WTC11 (cell line): ENCODE data around the gene BRMS1. TPM values are rescaled to one million over a fixed set of nuclear protein-coding genes. Genes with fewer than 3 reads are reported as not detected.
A peak's percentile ranks its signal among the peaks of the same experiment; 100 is the strongest.

ENCODE experiments used
- ATAC-seq: fragments of 200-7000 bp; cut with Tn5 transposase; 2 replicates; pipeline ENCODE4 v1.10.0; 2021; ENCODE audit warnings: mild to moderate bottlenecking, moderate library complexity
- CTCF ChIA-PET: fragments of 300-600 bp; sonication (Branson Sonifier 250); formaldehyde crosslinking; loops from one replicate; lab custom pipeline; 2021; ENCODE audit warnings: antibody characterized with exemption; lab: Charles Lee
- POLR2A ChIA-PET: fragments of 350-600 bp; sonication (Branson Sonifier 250); formaldehyde crosslinking; loops from one replicate; lab custom pipeline; 2021; ENCODE audit warnings: antibody characterized with exemption; lab: Charles Lee
- DNase-seq: peaks from one replicate; pipeline ENCODE4 v3.0.0; 2021; ENCODE audit warnings: low spot score
- H3K27ac Mint-ChIP-seq: 2 replicates; pipeline ENCODE4 v1.8.0; 2021; ENCODE audit warnings: mixed read lengths
- H3K27me3 Mint-ChIP-seq: 2 replicates; pipeline ENCODE4 v1.8.0; 2021; ENCODE audit warnings: low read depth, mild to moderate bottlenecking, moderate library complexity, mixed read lengths
- H3K36me3 Mint-ChIP-seq: 2 replicates; pipeline ENCODE4 v1.8.0; 2021; ENCODE audit warnings: mixed read lengths
- H3K4me1 Mint-ChIP-seq: 2 replicates; pipeline ENCODE4 v1.8.0; 2022; ENCODE audit warnings: mixed read lengths
- H3K4me3 Mint-ChIP-seq: 2 replicates; pipeline ENCODE4 v1.8.0; 2021; ENCODE audit warnings: mild to moderate bottlenecking, moderate library complexity, mixed read lengths
- H3K9me3 Mint-ChIP-seq: 2 replicates; pipeline ENCODE4 v1.8.0; 2021; ENCODE audit warnings: mixed read lengths
- CREM ChIP-seq: sonication (generic); formaldehyde crosslinking; IDR thresholded peaks from 2 replicates; pipeline ENCODE4 v1.8.1; 2022; ENCODE audit warnings: mild to moderate bottlenecking, missing genetic modification reagents, moderate library complexity
- E2F1 ChIP-seq: sonication (generic); formaldehyde crosslinking; IDR thresholded peaks from 2 replicates; pipeline ENCODE4 v1.8.0; 2022; ENCODE audit warnings: mild to moderate bottlenecking, missing genetic modification reagents
- FOXJ3 ChIP-seq: sonication (generic); formaldehyde crosslinking; IDR thresholded peaks from 2 replicates; pipeline ENCODE4 v1.9.0; 2021; ENCODE audit warnings: missing genetic modification reagents, mild to moderate bottlenecking, borderline replicate concordance
- FOXK1 ChIP-seq: sonication (generic); formaldehyde crosslinking; IDR thresholded peaks from 2 replicates; pipeline ENCODE4 v1.8.0; 2022; ENCODE audit warnings: mild to moderate bottlenecking, moderate library complexity, missing genetic modification reagents
- FOXP1 ChIP-seq: sonication (generic); formaldehyde crosslinking; IDR thresholded peaks from 2 replicates; pipeline ENCODE4 v1.8.0; 2022; ENCODE audit warnings: missing genetic modification reagents, mild to moderate bottlenecking, moderate library complexity, borderline replicate concordance
- FOXP4 ChIP-seq: sonication (generic); formaldehyde crosslinking; IDR thresholded peaks from 2 replicates; pipeline ENCODE4 v1.8.0; 2022; ENCODE audit warnings: mild to moderate bottlenecking, missing genetic modification reagents
- HMGA2 ChIP-seq: fragments of 250-450 bp; sonication (Bioruptor Pico); IDR thresholded peaks from 2 replicates; pipeline ENCODE4 v1.4.0; 2021; ENCODE audit warnings: mild to moderate bottlenecking, moderate library complexity
- IRF2 ChIP-seq: sonication (generic); formaldehyde crosslinking; IDR thresholded peaks from 2 replicates; pipeline ENCODE4 v1.8.0; 2022; ENCODE audit warnings: low read depth, missing genetic modification reagents, borderline replicate concordance
- JUN ChIP-seq: sonication (generic); formaldehyde crosslinking; IDR thresholded peaks from 2 replicates; pipeline ENCODE4 v1.8.0; 2023; ENCODE audit warnings: mild to moderate bottlenecking, missing genetic modification reagents
- MAX ChIP-seq: sonication (generic); formaldehyde crosslinking; IDR thresholded peaks from 2 replicates; pipeline ENCODE4 v1.8.0; 2022; ENCODE audit warnings: mild to moderate bottlenecking, missing genetic modification reagents
- NR1H2 ChIP-seq: sonication (generic); formaldehyde crosslinking; IDR thresholded peaks from 2 replicates; pipeline ENCODE4 v1.9.0; 2021; ENCODE audit warnings: mild to moderate bottlenecking, moderate library complexity, missing genetic modification reagents
- NR2C2 ChIP-seq: sonication (generic); formaldehyde crosslinking; IDR thresholded peaks from 2 replicates; pipeline ENCODE4 v1.8.0; 2022; ENCODE audit warnings: mild to moderate bottlenecking, missing genetic modification reagents
- RORB ChIP-seq: fragments of 250-450 bp; sonication (Bioruptor Pico); IDR thresholded peaks from 2 replicates; pipeline ENCODE4 v1.9.0; 2021; ENCODE audit warnings: mild to moderate bottlenecking
- SMAD3 ChIP-seq: sonication (generic); formaldehyde crosslinking; IDR thresholded peaks from 2 replicates; pipeline ENCODE4 v1.8.0; 2022; ENCODE audit warnings: missing genetic modification reagents, mild to moderate bottlenecking, borderline replicate concordance
- SOX15 ChIP-seq: fragments of 250-450 bp; sonication (Bioruptor Pico); IDR thresholded peaks from 2 replicates; pipeline ENCODE4 v1.9.0; 2021; ENCODE audit warnings: mild to moderate bottlenecking
- TP53 ChIP-seq: sonication (generic); formaldehyde crosslinking; IDR thresholded peaks from 2 replicates; pipeline ENCODE4 v1.8.1; 2023; ENCODE audit warnings: mild to moderate bottlenecking, missing genetic modification reagents
- ZNF416 ChIP-seq: fragments of 250-450 bp; sonication (Bioruptor Pico); IDR thresholded peaks from 2 replicates; pipeline ENCODE4 v1.9.0; 2021; ENCODE audit warnings: mild to moderate bottlenecking, inconsistent platforms
- ZNF423 ChIP-seq: fragments of 250-450 bp; sonication (Bioruptor Pico); IDR thresholded peaks from 2 replicates; pipeline ENCODE4 v2.1.2; 2022; ENCODE audit warnings: mild to moderate bottlenecking, moderate library complexity
- ZNF671 ChIP-seq: fragments of 250-450 bp; sonication (Bioruptor Pico); IDR thresholded peaks from 2 replicates; pipeline ENCODE4 v1.8.0; 2021; ENCODE audit warnings: mild to moderate bottlenecking
- total RNA-seq: library from RNA; stranded (reverse); gene quantifications from 3 replicates; pipeline ENCODE4 v1.2.3, GENCODE V29; 2021
- TF ChIP-seq, protein P1 (sequence below): sonication (generic); formaldehyde crosslinking; IDR thresholded peaks from 2 replicates; pipeline ENCODE4 v1.8.1; 2023; ENCODE audit warnings: mild to moderate bottlenecking, missing genetic modification reagents, moderate library complexity
- TF ChIP-seq, protein P2 (sequence below): sonication (generic); formaldehyde crosslinking; IDR thresholded peaks from 2 replicates; pipeline ENCODE4 v1.8.0; 2022; ENCODE audit warnings: mild to moderate bottlenecking, missing genetic modification reagents

Gene BRMS1
- total RNA-seq, 1 experiment from 2014 or later = 44.5 TPM

- TF ChIP-seq FOXP4 (CRISPR knock-in tag) (peak; percentile 69; the same call in 1 of the 2 replicates), FOXK1 (CRISPR knock-in tag) (peak; percentile 82), FOXP1 (CRISPR knock-in tag) (0 out of 2 replicates have a peak, but pooled peaks have one; percentile 37), ZNF416 (CRISPR knock-in tag) (no peak), JUN (peak; percentile 78; the same call in 1 of the 2 replicates), IRF2 (CRISPR knock-in tag) (no peak), HMGA2 (CRISPR knock-in tag) (0 out of 2 replicates have a peak, but pooled peaks have one; percentile 4), ZNF671 (no peak), E2F1 (no peak), MAX (CRISPR knock-in tag) (peak; percentile 53; the same call in 1 of the 2 replicates)
- TF ChIP-seq, protein P1, sequence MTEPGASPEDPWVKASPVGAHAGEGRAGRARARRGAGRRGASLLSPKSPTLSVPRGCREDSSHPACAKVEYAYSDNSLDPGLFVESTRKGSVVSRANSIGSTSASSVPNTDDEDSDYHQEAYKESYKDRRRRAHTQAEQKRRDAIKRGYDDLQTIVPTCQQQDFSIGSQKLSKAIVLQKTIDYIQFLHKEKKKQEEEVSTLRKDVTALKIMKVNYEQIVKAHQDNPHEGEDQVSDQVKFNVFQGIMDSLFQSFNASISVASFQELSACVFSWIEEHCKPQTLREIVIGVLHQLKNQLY = 0 out of 2 replicates have a peak, but pooled peaks have one; percentile 27
Observed at GRCh38 chr11:66288671-66289547, 56.0 kb downstream of the BRMS1 start, which contains the start of gene YIF1A (continued).

DNA sequence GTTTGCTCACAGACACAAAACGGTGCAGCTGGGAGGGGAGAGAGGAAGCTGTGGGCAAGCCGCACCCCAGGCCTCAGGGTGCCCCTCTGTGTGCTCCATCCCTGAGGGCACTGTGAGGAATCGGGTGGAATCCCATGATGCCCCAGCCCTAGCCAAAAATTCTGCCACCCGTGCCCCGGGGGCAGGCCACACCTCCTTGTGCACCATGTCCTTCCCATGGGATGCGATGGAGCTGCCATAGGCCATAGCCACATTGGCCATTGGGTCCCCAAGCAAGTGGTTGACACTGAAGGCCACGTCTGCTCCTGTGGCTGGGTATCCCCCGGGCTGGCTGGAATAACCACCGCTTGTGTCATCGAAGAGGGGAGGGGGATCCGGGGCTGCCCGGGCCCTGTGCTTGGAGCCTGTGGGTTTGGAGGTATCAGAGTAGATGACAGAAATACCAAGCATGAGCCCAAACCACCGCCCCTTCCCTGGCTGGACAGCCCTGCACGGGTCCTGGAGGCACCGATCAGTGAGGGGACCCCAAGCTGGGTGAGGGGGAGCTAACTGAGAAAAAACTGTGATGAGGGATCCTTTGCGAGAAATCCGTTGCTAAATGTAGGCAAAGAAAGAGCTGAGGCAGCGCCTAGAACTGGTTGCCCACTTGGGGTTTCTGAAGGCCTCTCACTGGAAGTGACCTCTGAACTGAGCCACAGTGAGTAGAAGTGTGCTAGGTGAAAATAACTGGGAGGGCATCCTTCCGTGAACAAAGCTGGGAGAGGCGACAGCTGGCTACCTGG is 56.8 kb downstream of the BRMS1 start:
- CTCF ChIA-PET = interaction anchor here (0.8 to 2.3 kb wide), 15 partner anchors 21 to 400 kb away, joined by 3 to 65 read pairs (median 5); partner anchors contain the start of genes CD248, DPP3, FIBP and RAB1B
- peaks cover 30% of the 10 kb centered on the region for H3K27me3 Mint-ChIP-seq
- POLR2A ChIA-PET = interaction anchor here (1.2 to 1.8 kb wide), 4 partner anchors 10 to 60 kb away, joined by 4 to 7 read pairs (median 6); partner anchors contain the start of gene B4GAT1
- no peaks in the 10 kb centered on the region for H3K36me3 Mint-ChIP-seq
- ATAC-seq (no peak), DNase-seq (no peak)
- no peaks in the 10 kb centered on the region for H3K9me3 Mint-ChIP-seq
- peak overlapping the region; percentile 64 for H3K27ac Mint-ChIP-seq
- H3K4me1 Mint-ChIP-seq = peaks cover 23% of the 10 kb centered on the region
- peak overlapping the region; percentile 96 for H3K4me3 Mint-ChIP-seq
- TF ChIP-seq TP53 (no peak), CREM (CRISPR knock-in tag) (no peak), SOX15 (no peak), SMAD3 (CRISPR knock-in tag) (no peak), NR2C2 (CRISPR knock-in tag) (no peak), FOXJ3 (no peak), RORB (CRISPR knock-in tag) (no peak), NR1H2 (CRISPR knock-in tag) (no peak), ZNF671 (no peak), ZNF423 (CRISPR knock-in tag) (no peak)
- TF ChIP-seq, protein P2, sequence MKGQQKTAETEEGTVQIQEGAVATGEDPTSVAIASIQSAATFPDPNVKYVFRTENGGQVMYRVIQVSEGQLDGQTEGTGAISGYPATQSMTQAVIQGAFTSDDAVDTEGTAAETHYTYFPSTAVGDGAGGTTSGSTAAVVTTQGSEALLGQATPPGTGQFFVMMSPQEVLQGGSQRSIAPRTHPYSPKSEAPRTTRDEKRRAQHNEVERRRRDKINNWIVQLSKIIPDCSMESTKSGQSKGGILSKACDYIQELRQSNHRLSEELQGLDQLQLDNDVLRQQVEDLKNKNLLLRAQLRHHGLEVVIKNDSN = no peak

Other genes starting within 250 kb of the BRMS1 start
- gene KLC2, start 87.4 kb downstream of the BRMS1 start, total RNA-seq = 52.3 to 54.9 TPM (median 54.1 TPM) in 3 replicates
- 125 to 134 TPM (median 130 TPM) in 3 replicates for gene RAB1B, start 76.5 kb downstream of the BRMS1 start, total RNA-seq
- 12.2 to 12.9 TPM (median 12.2 TPM) in 3 replicates for gene CNIH2, start 66.9 kb downstream of the BRMS1 start, total RNA-seq
- 86.0 to 86.9 TPM (median 86.4 TPM) in 3 replicates for gene YIF1A, start 56.0 kb downstream of the BRMS1 start, total RNA-seq
- 2.2 to 2.3 TPM (median 2.3 TPM) in 3 replicates for gene TMEM151A, start 53.2 kb downstream of the BRMS1 start, total RNA-seq
- gene CD248, start 28.1 kb downstream of the BRMS1 start, total RNA-seq = 2.6 to 2.8 TPM (median 2.7 TPM) in 3 replicates
- gene RIN1, start 8.7 kb downstream of the BRMS1 start, total RNA-seq = 4.7 to 5.5 TPM (median 5.0 TPM) in 3 replicates
- 34.1 to 37.0 TPM (median 36.3 TPM) in 3 replicates for gene B4GAT1, start 2.5 kb upstream of the BRMS1 start, total RNA-seq
- 30.2 to 36.6 TPM (median 35.3 TPM) in 3 replicates for gene SLC29A2, start 26.7 kb upstream of the BRMS1 start, total RNA-seq
- gene NPAS4, start 75.9 kb upstream of the BRMS1 start, total RNA-seq = 0.27 to 0.79 TPM (median 0.44 TPM) in 3 replicates
- gene MRPL11, start 93.7 kb upstream of the BRMS1 start, total RNA-seq = 131 to 137 TPM (median 135 TPM) in 3 replicates
- gene PELI3, start 121.8 kb upstream of the BRMS1 start, total RNA-seq = 6.7 to 7.8 TPM (median 6.8 TPM) in 3 replicates
- 77.0 to 86.7 TPM (median 83.4 TPM) in 3 replicates for gene DPP3, start 135.3 kb upstream of the BRMS1 start, total RNA-seq
- gene BBS1, start 165.5 kb upstream of the BRMS1 start, total RNA-seq = 22.9 to 26.8 TPM (median 24.1 TPM) in 3 replicates
- gene ZDHHC24, start 200.9 kb upstream of the BRMS1 start, total RNA-seq = 11.1 to 14.8 TPM (median 13.7 TPM) in 3 replicates
- gene ACTN3, start 201.8 kb upstream of the BRMS1 start, total RNA-seq = 18.5 to 20.4 TPM (median 19.2 TPM) in 3 replicates
- gene CTSF, start 223.5 kb upstream of the BRMS1 start, total RNA-seq = 4.4 to 4.9 TPM (median 4.7 TPM) in 3 replicates
- 0.71 to 0.85 TPM (median 0.80 TPM) in 3 replicates for gene CCDC87, start 248.0 kb upstream of the BRMS1 start, total RNA-seq
- gene CCS, start 248.1 kb upstream of the BRMS1 start, total RNA-seq = 35.9 to 47.3 TPM (median 41.7 TPM) in 3 replicates